B cell (primary cell): ENCODE data around the gene ACER1. TPM values are rescaled to one million over a fixed set of nuclear protein-coding genes. Genes with fewer than 3 reads are reported as not detected.

Source experiments
- ATAC-seq: fragments of 200-7000 bp; cut with Tn5 transposase; one replicate; pipeline ENCODE4 v1.10.0; 2021; ENCODE audit warnings: low read depth, mild to moderate bottlenecking, moderate number of reproducible peaks, moderate library complexity
- CTCF ChIA-PET: fragments of 350-600 bp; sonication (Branson Sonifier 250); formaldehyde crosslinking; loops from one replicate; lab custom pipeline; 2021; ENCODE audit warnings: antibody characterized with exemption, inconsistent platforms; lab: Charles Lee
- POLR2A ChIA-PET: fragments of 350-600 bp; sonication (Branson Sonifier 250); formaldehyde crosslinking; loops from one replicate; lab custom pipeline; 2021; ENCODE audit warnings: antibody characterized with exemption; lab: Charles Lee
- DNase-seq: peaks from one replicate; pipeline ENCODE4 v3.0.0; 2013
- H2AFZ ChIP-seq: 2 replicates; pipeline ENCODE4 v1.6.1; 2012; ENCODE audit warnings: mild to moderate bottlenecking, low read depth, low read length; ENCODE audit not compliant: insufficient read depth, poor library complexity, severe bottlenecking
- H3K27ac ChIP-seq, 2 donors: 1 replicate in 1 of 2; 2 replicates in 1 of 2; pipeline ENCODE4 v1.5.1; 2012 to 2013; ENCODE audit warnings: low read length in 2 of 2, mild to moderate bottlenecking in 2 of 2, moderate library complexity in 1 of 2
- H3K27me3 ChIP-seq, 4 experiments: fragments of 200-600 bp in 1 of 4; sonication (generic) in 1 of 4; replicated peaks in 1 of 4; 1 replicate in 2 of 4; 2 replicates in 2 of 4; pipeline versions ENCODE4 v1.6.1 to v1.7.0; 2013 to 2016; ENCODE audit warnings: low read length in 3 of 4, mild to moderate bottlenecking in 2 of 4, mixed read lengths in 1 of 4, moderate library complexity in 1 of 4; ENCODE audit not compliant: insufficient read depth in 4 of 4, control insufficient read depth in 3 of 4; ENCODE audit errors: control extremely low read depth in 1 of 4
- H3K36me3 ChIP-seq, 2 experiments: replicated peaks in 1 of 2; 1 replicate in 1 of 2; 2 replicates in 1 of 2; pipeline versions ENCODE4 v1.6.1 to v1.7.1; 2013; ENCODE audit warnings: low read length in 1 of 2; ENCODE audit not compliant: insufficient read depth in 2 of 2, control insufficient read depth in 1 of 2; ENCODE audit errors: control extremely low read depth in 1 of 2, extremely low read depth in 1 of 2
- H3K4me1 ChIP-seq, 2 donors: fragments of 200-600 bp in 1 of 2; sonication (generic) in 1 of 2; 1 replicate in 1 of 2; 2 replicates in 1 of 2; pipeline versions ENCODE4 v1.5.1 to v1.6.1; 2013 to 2017; ENCODE audit warnings: low read length in 2 of 2; ENCODE audit not compliant: control insufficient read depth in 2 of 2, insufficient read depth in 2 of 2
- H3K4me2 ChIP-seq: replicated peaks from 2 replicates; pipeline ENCODE3; 2012; ENCODE audit warnings: mild to moderate bottlenecking, low read depth, low read length; ENCODE audit not compliant: poor library complexity, severe bottlenecking
- H3K4me3 ChIP-seq, 5 experiments: fragments of 200-600 bp in 1 of 5; sonication (generic) in 1 of 5; 1 replicate in 3 of 5; 2 replicates in 2 of 5; pipeline versions ENCODE4 v1.5.1 to v1.7.0; 2011 to 2016; ENCODE audit warnings: low read length in 4 of 5, mild to moderate bottlenecking in 4 of 5, low read depth in 2 of 5, control low read depth in 1 of 5, moderate library complexity in 1 of 5; ENCODE audit not compliant: insufficient read depth in 1 of 5; ENCODE audit errors: control extremely low read depth in 1 of 5, extremely low read depth in 1 of 5
- H3K79me2 ChIP-seq: fragments of 200-600 bp; sonication (generic); one replicate; pipeline ENCODE4 v1.6.0; 2016; ENCODE audit warnings: low read length; ENCODE audit not compliant: control insufficient read depth, insufficient read depth
- H3K9ac ChIP-seq: fragments of 200-600 bp; sonication (generic); 2 replicates; pipeline ENCODE4 v1.6.1; 2017; ENCODE audit warnings: mild to moderate bottlenecking, low read length, moderate library complexity
- H3K9me3 ChIP-seq, 3 donors: one replicate each; pipeline versions ENCODE4 v1.6.1 to v1.7.1; 2013; ENCODE audit warnings: low read length in 2 of 3; ENCODE audit not compliant: control insufficient read depth in 2 of 3, insufficient read depth in 1 of 3; ENCODE audit errors: control extremely low read depth in 1 of 3
- H4K20me1 ChIP-seq: 2 replicates; pipeline ENCODE4 v1.6.0; 2012; ENCODE audit warnings: mild to moderate bottlenecking, low read length; ENCODE audit not compliant: insufficient read depth, control insufficient read depth, poor library complexity, severe bottlenecking
- H3K27ac Mint-ChIP-seq: one replicate; pipeline ENCODE4 v1.8.0; 2021; ENCODE audit warnings: mixed read lengths
- H3K27me3 Mint-ChIP-seq: one replicate; pipeline ENCODE4 v1.8.0; 2021; ENCODE audit warnings: mixed read lengths
- H3K4me1 Mint-ChIP-seq: one replicate; pipeline ENCODE4 v1.8.0; 2021; ENCODE audit warnings: mixed read lengths
- H3K4me3 Mint-ChIP-seq: one replicate; pipeline ENCODE4 v1.8.0; 2021; ENCODE audit warnings: mixed read lengths
- H3K9me3 Mint-ChIP-seq: one replicate; pipeline ENCODE4 v1.8.0; 2022; ENCODE audit warnings: mixed read lengths; ENCODE audit not compliant: insufficient read depth
- CTCF ChIP-seq: fragments of 200-600 bp; IDR thresholded peaks from one replicate; pipeline ENCODE4 v1.8.0; 2022; ENCODE audit warnings: antibody characterized with exemption, mild to moderate bottlenecking
- EZH2 ChIP-seq: IDR thresholded peaks from 2 replicates; pipeline ENCODE4 v1.6.1; 2012; ENCODE audit warnings: borderline replicate concordance, low read depth, mild to moderate bottlenecking, moderate library complexity, low read length; ENCODE audit not compliant: insufficient read depth, poor library complexity, severe bottlenecking
- WGBS: methylation state at CpG from one replicate; pipeline ENCODE4 v1.1.5; 2013; ENCODE audit warnings: missing lambda C conversion rate; ENCODE audit not compliant: insufficient coverage; 5-methylcytosine and 5-hydroxymethylcytosine counted together
- intact Hi-C: fragments of 100-400 bp; cut with micrococcal nuclease; formaldehyde crosslinking; loops from one replicate; pipeline ENCODE4 v1.10.0; 2022
- polyA plus RNA-seq: library from polyadenylated mRNA; depleted of rRNA; stranded (reverse); fragments of >200 nt; gene quantifications from 2 replicates; pipeline ENCODE4 v1.2.3, GENCODE V29; 2012
- total RNA-seq, 2 donors: library from RNA; stranded (reverse); fragments of 120-200 nt in 1 of 2; gene quantifications; 1 replicate in 1 of 2; 2 replicates in 1 of 2; pipeline versions ENCODE4 v1.2.3 to v1.2.4, GENCODE V29; 2013 to 2022

The ACER1 gene
- total and polyA plus RNA-seq, 2 donors (not counting 1 experiment from before 2014, with no cell fraction given) = not detected

DNA sequence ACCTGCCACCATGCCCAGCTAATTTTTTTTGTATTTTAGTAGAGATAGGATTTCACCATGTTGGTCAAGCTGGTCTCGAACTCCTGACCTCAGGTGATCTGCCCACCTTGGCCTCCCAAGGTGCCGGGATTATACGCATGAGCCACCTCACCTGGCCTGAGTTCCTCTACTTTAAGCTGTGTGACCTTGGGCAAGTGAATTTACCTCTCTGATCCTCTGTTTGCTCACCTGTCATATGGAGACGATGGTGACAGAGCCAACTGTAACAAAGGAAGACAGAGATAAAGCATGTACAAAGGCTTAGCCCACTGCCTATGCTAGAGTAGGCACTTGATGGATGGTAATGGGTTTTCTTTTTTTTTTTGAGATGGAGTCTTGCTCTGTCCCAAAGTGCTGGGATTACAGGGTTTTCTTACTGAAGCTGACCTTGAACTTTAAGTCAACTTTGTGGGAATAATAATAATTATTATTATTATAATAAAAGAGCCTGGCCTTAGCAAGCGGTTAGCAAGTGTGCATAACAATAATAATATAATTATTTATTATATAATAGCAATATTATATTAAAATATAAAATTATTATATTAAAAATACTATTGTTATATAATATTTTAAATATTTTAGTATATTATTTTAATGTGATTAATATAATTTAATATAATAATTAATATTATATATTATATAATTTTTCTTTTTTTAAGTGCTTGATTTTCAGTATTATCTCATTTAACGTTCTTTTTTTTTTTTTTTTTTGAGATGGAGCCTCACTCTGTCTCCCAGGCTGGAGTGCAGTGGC lies 1.3 kb upstream of the ACER1 start:
- Histone ChIP-seq H3K27ac (no peak overlapping the region), H3K4me2 (no peak overlapping the region), H2AFZ (no peak overlapping the region), H3K9ac (no peak overlapping the region), H3K27me3 (no peaks in the 10 kb centered on the region), H3K36me3 (no peaks in the 10 kb centered on the region), H3K9me3 (peaks cover 0 to 2% (median 0%) of the 10 kb centered on the region in 3 donors), H4K20me1 (no peaks in the 10 kb centered on the region), H3K4me3 (no peak overlapping the region), H3K79me2 (no peaks in the 10 kb centered on the region), H3K4me1 (no peaks in the 10 kb centered on the region)
- intact Hi-C loops = no loop called here
- no peak for TF ChIP-seq EZH2
- TF ChIP-seq CTCF = no peak
- H3K4me3 Mint-ChIP-seq = no peak overlapping the region
- no peaks in the 10 kb centered on the region for H3K9me3 Mint-ChIP-seq
- DNase-seq = no peak
- ChIA-PET POLR2A (no interaction called here), CTCF (no interaction called here)
- no peak for ATAC-seq
- no peak overlapping the region for H3K27ac Mint-ChIP-seq
- no peaks in the 10 kb centered on the region for H3K4me1 Mint-ChIP-seq
- 97% methylated on average over 3 of the region's 6 CpGs for WGBS
- no peaks in the 10 kb centered on the region for H3K27me3 Mint-ChIP-seq

DNA sequence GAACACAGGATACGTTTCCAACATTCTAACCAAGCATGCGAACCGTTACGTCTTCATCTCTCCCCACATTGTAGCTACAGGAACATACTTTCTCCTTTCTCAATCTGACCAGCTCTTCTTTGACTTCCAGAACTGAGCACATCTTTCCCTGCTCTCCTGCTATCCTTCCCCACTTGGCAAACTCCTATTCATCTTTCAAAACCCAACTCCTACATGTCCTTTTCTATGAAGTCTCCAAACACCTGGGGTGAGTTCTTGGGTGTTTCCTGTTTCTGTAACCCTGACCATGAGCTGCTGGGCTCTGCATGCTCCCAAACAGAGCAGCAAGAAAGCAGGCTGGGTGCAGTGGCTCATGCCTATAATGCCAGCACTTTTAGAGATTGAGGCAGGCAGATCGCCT lies 6.6 kb downstream of the ACER1 start:
- H3K9me3 ChIP-seq = peaks cover 0 to 3% (median 0%) of the 10 kb centered on the region in 3 donors
- Mint-ChIP-seq H3K27me3 (peaks cover 18% of the 10 kb centered on the region), H3K9me3 (no peaks in the 10 kb centered on the region), H3K4me3 (no peak overlapping the region), H3K27ac (no peak overlapping the region), H3K4me1 (no peaks in the 10 kb centered on the region)
- no peaks in the 10 kb centered on the region for H3K36me3 ChIP-seq
- no peaks in the 10 kb centered on the region for H3K27me3 ChIP-seq
- no peak for ATAC-seq
- WGBS = 87% methylated on average over 5 of the region's 5 CpGs
- ChIA-PET POLR2A (no interaction called here), CTCF (interaction anchor here (0.6 kb wide), 1 partner anchor 538 kb away, joined by 3 read pairs; no protein-coding TSS in a partner anchor)
- DNase-seq = no peak
- TF ChIP-seq EZH2 (no peak), CTCF (no peak)
- H3K4me1 ChIP-seq = no peaks in the 10 kb centered on the region
- no peaks in the 10 kb centered on the region for H3K79me2 ChIP-seq
- intact Hi-C loops = no loop called here
- no peak overlapping the region for H3K4me2 ChIP-seq
- H3K9ac ChIP-seq = no peak overlapping the region
- no peak overlapping the region for H3K4me3 ChIP-seq
- no peak overlapping the region for H3K27ac ChIP-seq
- H2AFZ ChIP-seq = no peak overlapping the region
- H4K20me1 ChIP-seq = no peaks in the 10 kb centered on the region
